ENCODE measurements around the gene XPO6. TPM values are rescaled to one million over a fixed set of nuclear protein-coding genes. Genes with fewer than 3 reads are reported as not detected.

Gene XPO6
- polyA plus RNA-seq, 1 donor from 2014 or later, result 104 TPM

- Histone ChIP-seq H3K27me3 (ENCODE audit: insufficient read depth, low read depth, low read length) (no peaks in the 10 kb centered on the region), H4K20me1 (ENCODE audit: insufficient read depth) (no peaks in the 10 kb centered on the region), H3F3A (ENCODE audit: insufficient read depth, low read length, poor library complexity, severe bottlenecking) (no peaks in the 10 kb centered on the region), H3K4me3 (ENCODE audit: low read length) (no peak overlapping the region), H3K9me2 (ENCODE audit: insufficient read depth, low read length) (no peaks in the 10 kb centered on the region), H3K9ac (ENCODE audit: low read length) (no peak overlapping the region), H2AFZ (ENCODE audit: low read depth, low read length) (no peak overlapping the region), H3K27ac (ENCODE audit: low read length) (no peak overlapping the region), H3K36me3 (ENCODE audit: insufficient read depth, low read length) (peaks cover 5% of the 10 kb centered on the region), H3K79me2 (replicated peaks; ENCODE audit: insufficient read depth, low read length) (peaks cover 18% of the 10 kb centered on the region), H3K4me2 (ENCODE audit: low read length) (no peak overlapping the region), H3K9me3 (ENCODE audit: low read length) (no peaks in the 10 kb centered on the region)
- no peak for TF ChIP-seq EP300 (conservative IDR thresholded peaks at IDR 0.05; ENCODE audit: poor library complexity, severe bottlenecking)
- no peak for TF ChIP-seq CTCF (IDR thresholded peaks at IDR 0.05; ENCODE audit: poor library complexity, severe bottlenecking)
- TF ChIP-seq SMC3 (conservative IDR thresholded peaks at IDR 0.05; ENCODE audit: poor library complexity), result no peak
- TF ChIP-seq EZH2 (IDR thresholded peaks at IDR 0.05; ENCODE audit: borderline replicate concordance, insufficient read depth, low read length, poor library complexity, severe bottlenecking), result no peak
- TF ChIP-seq RAD21 (conservative IDR thresholded peaks at IDR 0.05), result no peak
- no peak for TF ChIP-seq POLR2AphosphoS5 (IDR thresholded peaks at IDR 0.05)
- TF ChIP-seq REST (IDR thresholded peaks at IDR 0.05; ENCODE audit: borderline replicate concordance), result no peak
- TF ChIP-seq MXI1 (conservative IDR thresholded peaks at IDR 0.05; ENCODE audit: poor library complexity, severe bottlenecking), result no peak
- no peak for TF ChIP-seq TAF1 (IDR thresholded peaks at IDR 0.05; ENCODE audit: low read depth)
These were observed 36.0 kb downstream of the XPO6 start for GRCh38 chr16:28175715-28176114.

- Histone ChIP-seq H3K27me3 (ENCODE audit: insufficient read depth, low read depth, low read length) (no peaks in the 10 kb centered on the region), H3F3A (ENCODE audit: insufficient read depth, low read length, poor library complexity, severe bottlenecking) (no peaks in the 10 kb centered on the region), H3K4me3 (ENCODE audit: low read length) (no peak overlapping the region), H3K79me2 (replicated peaks; ENCODE audit: insufficient read depth, low read length) (peaks cover 3% of the 10 kb centered on the region), H3K9me3 (ENCODE audit: low read length) (no peaks in the 10 kb centered on the region), H3K27ac (ENCODE audit: low read length) (no peak overlapping the region), H3K4me2 (ENCODE audit: low read length) (no peak overlapping the region), H3K9me2 (ENCODE audit: insufficient read depth, low read length) (no peaks in the 10 kb centered on the region), H4K20me1 (ENCODE audit: insufficient read depth) (no peaks in the 10 kb centered on the region), H2AFZ (ENCODE audit: low read depth, low read length) (no peak overlapping the region), H3K36me3 (ENCODE audit: insufficient read depth, low read length) (peaks cover 5% of the 10 kb centered on the region), H3K9ac (ENCODE audit: low read length) (no peak overlapping the region)
- no peak for TF ChIP-seq EP300 (conservative IDR thresholded peaks at IDR 0.05; ENCODE audit: poor library complexity, severe bottlenecking)
- TF ChIP-seq RAD21 (conservative IDR thresholded peaks at IDR 0.05), result no peak
- no peak for TF ChIP-seq EZH2 (IDR thresholded peaks at IDR 0.05; ENCODE audit: borderline replicate concordance, insufficient read depth, low read length, poor library complexity, severe bottlenecking)
- TF ChIP-seq REST (IDR thresholded peaks at IDR 0.05; ENCODE audit: borderline replicate concordance), result no peak
- no peak for TF ChIP-seq TAF1 (IDR thresholded peaks at IDR 0.05; ENCODE audit: low read depth)
- no peak for TF ChIP-seq POLR2AphosphoS5 (IDR thresholded peaks at IDR 0.05)
- no peak for TF ChIP-seq CTCF (IDR thresholded peaks at IDR 0.05; ENCODE audit: poor library complexity, severe bottlenecking)
- TF ChIP-seq SMC3 (conservative IDR thresholded peaks at IDR 0.05; ENCODE audit: poor library complexity), result no peak
- no peak for TF ChIP-seq MXI1 (conservative IDR thresholded peaks at IDR 0.05; ENCODE audit: poor library complexity, severe bottlenecking)
These were observed 39.4 kb downstream of the XPO6 start for GRCh38 chr16:28172336-28172735.
